Ammon's horn (tissue), 1 donor: ENCODE results near the gene ELMO2.

Experiments
- DNase-seq: peaks from one replicate; pipeline ENCODE4 v3.0.0-alpha.2; 2016; ENCODE audit warnings: low spot score

The ELMO2 gene, protein sequence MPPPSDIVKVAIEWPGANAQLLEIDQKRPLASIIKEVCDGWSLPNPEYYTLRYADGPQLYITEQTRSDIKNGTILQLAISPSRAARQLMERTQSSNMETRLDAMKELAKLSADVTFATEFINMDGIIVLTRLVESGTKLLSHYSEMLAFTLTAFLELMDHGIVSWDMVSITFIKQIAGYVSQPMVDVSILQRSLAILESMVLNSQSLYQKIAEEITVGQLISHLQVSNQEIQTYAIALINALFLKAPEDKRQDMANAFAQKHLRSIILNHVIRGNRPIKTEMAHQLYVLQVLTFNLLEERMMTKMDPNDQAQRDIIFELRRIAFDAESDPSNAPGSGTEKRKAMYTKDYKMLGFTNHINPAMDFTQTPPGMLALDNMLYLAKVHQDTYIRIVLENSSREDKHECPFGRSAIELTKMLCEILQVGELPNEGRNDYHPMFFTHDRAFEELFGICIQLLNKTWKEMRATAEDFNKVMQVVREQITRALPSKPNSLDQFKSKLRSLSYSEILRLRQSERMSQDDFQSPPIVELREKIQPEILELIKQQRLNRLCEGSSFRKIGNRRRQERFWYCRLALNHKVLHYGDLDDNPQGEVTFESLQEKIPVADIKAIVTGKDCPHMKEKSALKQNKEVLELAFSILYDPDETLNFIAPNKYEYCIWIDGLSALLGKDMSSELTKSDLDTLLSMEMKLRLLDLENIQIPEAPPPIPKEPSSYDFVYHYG

GRCh38 chr20:46406200-46406985, at the start of gene ELMO2:
ELMO2 (minus strand) TSS chr20:46406615; CDS start chr20:46394482, 12,133 bp downstream.
- DNase-seq: peak; percentile 99

- DNase-seq: no peak
These were observed 49.3 kb upstream of the ELMO2 start for GRCh38 chr20:46455729-46456128.

DNA sequence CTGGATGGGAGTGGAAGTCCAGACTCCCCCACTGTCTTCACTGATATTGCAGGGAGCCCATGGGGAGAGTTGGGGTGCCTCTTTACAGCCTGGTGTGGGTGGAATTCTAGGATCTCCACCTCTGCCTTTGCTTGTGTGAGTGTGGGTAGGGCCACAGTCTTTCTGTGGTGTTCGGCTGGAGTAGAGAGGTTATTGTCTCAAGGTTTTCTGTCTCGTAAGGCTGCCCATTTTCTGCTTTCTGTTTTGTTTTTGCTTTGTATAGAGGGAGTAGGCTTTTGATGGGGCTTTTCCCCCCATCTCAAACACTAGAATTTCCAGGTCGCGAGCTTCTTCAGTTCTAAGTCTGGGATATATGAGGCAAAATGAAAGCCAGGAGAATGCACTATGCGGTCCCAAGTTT, 40.4 kb upstream of the ELMO2 start:
- DNase-seq: no peak

DNA sequence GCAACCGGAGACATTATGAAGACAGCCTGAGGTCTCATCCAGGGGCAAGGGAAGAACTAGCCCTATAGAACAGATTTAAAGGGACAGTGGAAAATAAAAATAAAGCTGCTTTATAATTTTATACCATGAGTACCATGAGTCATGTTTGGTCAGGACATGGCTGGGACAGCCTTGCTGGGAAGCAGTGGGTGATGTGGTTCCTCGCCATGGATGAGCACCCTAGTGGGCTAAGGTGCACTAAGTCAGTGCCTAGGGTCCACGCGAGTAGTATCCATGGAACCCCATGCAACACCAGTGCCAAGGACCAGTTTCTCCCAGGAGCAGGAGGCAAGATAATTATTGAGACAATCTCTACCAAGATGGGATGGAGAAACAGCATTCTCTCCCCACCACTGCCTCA, 33.4 kb upstream of the ELMO2 start:
- DNase-seq: no peak

DNA sequence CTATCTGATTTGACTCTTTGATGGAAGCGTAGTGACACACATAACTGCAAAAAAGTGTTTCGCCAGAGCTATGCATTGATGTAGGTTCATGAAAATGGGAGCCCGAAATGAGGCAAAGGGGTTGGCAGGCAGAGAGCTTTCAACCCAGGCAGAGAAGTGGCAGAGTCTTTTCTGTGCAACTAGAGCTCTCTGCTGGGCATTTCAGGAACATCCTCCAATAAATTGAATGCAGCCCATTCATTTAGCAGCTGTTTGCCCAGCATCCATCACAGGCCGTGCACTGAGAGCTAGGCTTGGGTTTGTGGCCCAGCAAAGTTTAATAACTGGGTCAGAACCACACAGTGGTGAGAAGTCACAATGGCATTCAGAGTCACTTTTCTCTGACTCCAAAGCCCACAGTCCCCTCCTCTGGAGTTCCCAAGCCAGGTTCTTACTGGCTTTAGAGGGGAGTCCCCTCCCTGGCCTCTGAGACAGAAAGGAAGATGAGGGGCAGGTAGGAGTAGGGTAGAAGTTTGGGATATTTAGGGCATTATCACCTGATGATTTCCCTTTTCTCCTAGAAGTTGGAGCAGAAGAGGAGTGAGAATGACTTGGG, 31.8 kb upstream of the ELMO2 start:
- peak; percentile 89 for DNase-seq

GRCh38 chr20:46435146-46435545, 28.7 kb upstream of the ELMO2 start:
- DNase-seq: no peak

- no peak for DNase-seq
These were observed 28.2 kb upstream of the ELMO2 start for GRCh38 chr20:46434597-46434996.

- no peak for DNase-seq
These were observed 26.6 kb upstream of the ELMO2 start for GRCh38 chr20:46433051-46433450.

DNA sequence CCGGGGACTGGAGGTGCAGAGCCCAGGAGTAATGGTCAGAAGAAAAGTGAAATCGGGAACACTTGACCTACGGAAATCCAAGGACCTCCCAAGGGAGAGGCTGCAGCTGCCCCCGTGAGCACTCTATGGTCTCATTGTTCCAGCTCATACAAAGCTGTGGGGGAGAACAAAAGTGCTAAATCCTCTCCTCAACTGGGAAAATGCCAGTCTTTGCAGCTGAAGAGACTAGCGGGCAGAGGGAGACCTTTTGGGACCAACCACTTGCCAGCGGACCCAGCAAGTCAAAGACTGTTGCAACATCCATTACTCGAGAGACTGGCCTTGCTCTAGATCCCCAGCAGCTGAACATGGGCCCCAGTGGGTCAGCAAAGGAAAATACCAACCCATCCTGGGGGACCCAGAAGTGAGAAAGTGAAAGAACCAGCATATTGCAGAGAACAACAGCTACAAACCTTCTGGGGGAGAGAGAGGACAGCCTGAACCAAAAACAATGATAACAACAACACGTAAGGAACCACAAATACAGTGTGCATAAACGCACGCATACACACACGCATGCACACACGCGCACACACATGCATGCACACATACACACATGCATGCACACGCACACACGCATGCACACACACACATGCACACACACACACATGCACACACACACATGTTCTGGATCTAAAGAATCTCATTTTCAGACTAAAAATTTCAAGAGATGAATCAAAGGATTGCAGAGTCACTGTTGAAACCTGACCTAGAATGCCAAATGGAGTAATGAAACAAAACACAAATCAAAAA, 24.7 kb upstream of the ELMO2 start:
- peak; percentile 89 for DNase-seq

- no peak for DNase-seq
These were observed 21.0 kb upstream of the ELMO2 start for GRCh38 chr20:46427384-46427783.

- DNase-seq: no peak
These were observed 17.6 kb upstream of the ELMO2 start for GRCh38 chr20:46423882-46424482.

GRCh38 chr20:46423342-46423741, 16.9 kb upstream of the ELMO2 start:
- DNase-seq: no peak

DNA sequence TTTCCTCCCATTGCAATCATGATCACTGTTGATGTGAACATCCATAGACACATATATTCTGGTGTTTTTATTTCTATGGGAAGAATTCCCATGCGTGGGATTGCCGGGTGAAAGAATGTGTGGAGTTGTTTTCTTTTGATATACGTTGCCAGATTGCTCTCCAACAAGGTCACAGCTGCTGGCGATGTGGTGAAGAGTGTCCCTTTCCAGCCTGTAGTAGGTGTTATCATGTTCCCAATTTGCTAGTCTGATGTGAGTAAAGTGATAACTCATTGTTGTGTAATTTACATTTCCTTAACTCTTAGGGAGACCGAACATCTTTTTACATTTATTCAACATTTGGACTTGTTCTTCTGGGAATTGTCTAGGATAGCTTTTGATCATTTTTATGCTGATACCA, 14.5 kb upstream of the ELMO2 start:
- no peak for DNase-seq

DNA sequence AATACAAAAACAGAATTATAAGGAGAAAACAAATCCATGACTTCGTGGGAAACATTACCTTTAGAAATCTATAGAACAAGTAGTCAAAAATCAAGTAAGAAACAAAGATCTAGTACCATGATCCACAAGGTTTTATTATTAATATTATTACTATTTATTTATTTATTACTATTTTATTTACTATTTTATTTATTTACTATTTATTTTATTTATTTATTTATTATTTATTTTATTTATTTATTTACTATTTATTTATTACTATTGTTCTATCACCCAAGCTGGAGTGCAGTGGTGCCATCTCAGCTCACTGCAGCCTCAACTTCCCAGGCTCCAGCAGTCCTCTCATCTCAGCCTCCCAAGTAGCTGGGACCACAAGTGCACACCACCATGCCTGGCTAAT, 13.5 kb upstream of the ELMO2 start:
- no peak for DNase-seq

DNA sequence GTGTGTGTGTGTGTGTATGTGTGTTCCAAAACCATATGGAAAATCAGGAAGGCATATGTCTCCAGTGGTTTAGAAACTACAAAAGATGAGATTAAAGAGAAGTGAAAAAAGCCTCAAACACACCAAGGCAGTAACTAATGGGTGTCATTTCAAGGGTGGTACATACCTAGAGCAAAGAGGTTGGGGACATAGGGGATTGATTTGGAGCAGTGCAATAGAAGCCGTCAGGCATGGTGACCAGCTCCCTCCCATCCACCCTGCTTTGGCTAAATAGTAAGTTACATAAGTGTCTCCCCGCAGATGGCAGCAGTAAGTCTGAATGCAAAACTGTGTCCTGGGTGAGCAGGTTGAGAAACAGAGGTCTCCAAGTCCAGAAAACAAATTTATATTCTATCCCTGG, 10.4 kb upstream of the ELMO2 start:
- DNase-seq: no peak

GRCh38 chr20:46416421-46416820, 10.0 kb upstream of the ELMO2 start:
- DNase-seq: no peak

GRCh38 chr20:46415773-46416172, 9.4 kb upstream of the ELMO2 start:
- no peak for DNase-seq

GRCh38 chr20:46414608-46415007, 8.2 kb upstream of the ELMO2 start:
- DNase-seq: no peak

DNA sequence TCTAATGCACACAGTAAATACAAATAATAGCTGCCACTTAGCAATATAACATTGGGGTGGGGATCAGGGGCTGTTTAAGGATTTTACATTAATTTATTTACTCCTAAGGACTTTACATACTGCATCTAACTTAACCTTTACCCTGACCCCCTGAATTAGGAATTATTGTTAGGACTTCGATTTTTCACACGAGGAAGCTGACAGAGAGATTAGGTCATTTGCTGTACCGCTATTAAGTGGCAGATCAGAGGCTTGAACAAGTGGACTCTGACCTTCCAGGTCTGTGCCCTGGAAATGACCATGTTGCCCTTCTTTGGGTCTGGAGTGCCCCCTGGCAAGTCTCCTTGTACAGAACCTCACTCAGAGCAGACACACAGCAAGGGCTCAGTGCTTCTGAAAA, 5.2 kb upstream of the ELMO2 start:
- no peak for DNase-seq

- DNase-seq: no peak
These were observed 1.9 kb upstream of the ELMO2 start for GRCh38 chr20:46408281-46408731.

- no peak for DNase-seq
These were observed 1.2 kb upstream of the ELMO2 start for GRCh38 chr20:46407671-46407996.
